Panc1 (cell line): Measurements from ENCODE around the gene SLC2A5. TPM values are rescaled to one million over a fixed set of nuclear protein-coding genes. Genes with fewer than 3 reads are reported as not detected.

Experiments
- ATAC-seq: fragments of 200-7000 bp; cut with Tn5 transposase; 2 replicates; pipeline ENCODE4 v1.9.1; 2020; ENCODE audit warnings: mild to moderate bottlenecking, moderate library complexity
- BruUV-seq: library from RNA; stranded (reverse); fragments of 400-500 nt; replicated peaks from 2 replicates; lab custom pipeline; 2021; lab: Mats Ljungman, UMichigan
- CTCF ChIA-PET: fragments of 300-600 bp; sonication (Branson Sonifier 250); formaldehyde crosslinking; loops from one replicate; lab custom pipeline; 2022; ENCODE audit warnings: antibody characterized with exemption; lab: Charles Lee
- POLR2A ChIA-PET: fragments of 300-600 bp; sonication (Branson Sonifier 250); formaldehyde crosslinking; loops from one replicate; lab custom pipeline; 2022; ENCODE audit warnings: antibody characterized with exemption; lab: Charles Lee
- DNase-seq: peaks from one replicate; pipeline ENCODE4 v3.0.0-alpha.2; 2010; ENCODE audit warnings: low read depth, low spot score
- H3K27ac ChIP-seq: 2 replicates; pipeline ENCODE4 v1.5.1; 2011; ENCODE audit warnings: mild to moderate bottlenecking, low read length, inconsistent platforms
- H3K27me3 ChIP-seq: fragments of 200-500 bp; sonication (Bioruptor generic); 2 replicates; pipeline ENCODE4 v1.6.0; 2014; ENCODE audit warnings: low read length, inconsistent platforms; ENCODE audit not compliant: control insufficient read depth, insufficient read depth
- H3K36me3 ChIP-seq: fragments of 200-500 bp; sonication (Bioruptor generic); 2 replicates; pipeline ENCODE4 v1.5.1; 2014; ENCODE audit warnings: inconsistent platforms, mild to moderate bottlenecking, low read length, moderate library complexity; ENCODE audit not compliant: control insufficient read depth, insufficient read depth
- H3K4me1 ChIP-seq: 2 replicates; pipeline ENCODE4 v1.5.1; 2011; ENCODE audit warnings: inconsistent platforms, mild to moderate bottlenecking, low read length, moderate library complexity; ENCODE audit not compliant: control insufficient read depth, insufficient read depth
- H3K4me3 ChIP-seq, 2 experiments: 2 replicates each; pipeline ENCODE4 v1.5.1; 2011 to 2012; ENCODE audit warnings: low read depth in 2 of 2, low read length in 2 of 2, mild to moderate bottlenecking in 2 of 2, inconsistent platforms in 1 of 2, moderate library complexity in 1 of 2
- H3K9me3 ChIP-seq: fragments of 200-500 bp; sonication (Bioruptor generic); 2 replicates; pipeline ENCODE4 v1.5.1; 2014; ENCODE audit warnings: low read depth, mild to moderate bottlenecking, inconsistent platforms, low read length, moderate library complexity; ENCODE audit not compliant: control insufficient read depth, insufficient read depth
- POLR2AphosphoS5 ChIP-seq: IDR thresholded peaks from 2 replicates; pipeline ENCODE4 v1.6.1; 2012; ENCODE audit warnings: mild to moderate bottlenecking, low read depth, low read length, moderate library complexity
- SIN3A ChIP-seq: IDR thresholded peaks from 2 replicates; pipeline ENCODE4 v1.6.1; 2012; ENCODE audit warnings: low read depth, mild to moderate bottlenecking, low read length, moderate library complexity, borderline replicate concordance; ENCODE audit not compliant: insufficient read depth
- TCF7L2 ChIP-seq: IDR thresholded peaks from 2 replicates; pipeline ENCODE4 v1.6.1; 2011; ENCODE audit warnings: mild to moderate bottlenecking, low read depth, low read length, inconsistent platforms
- in situ Hi-C: cut with HindIII; loops from 2 replicates; pipeline ENCODE4 v1.10.0; 2016; ENCODE audit warnings: low sequenced_read_pairs, low pct_unique_long_range_greater_than_20kb
- intact Hi-C: fragments of 100-400 bp; cut with micrococcal nuclease; formaldehyde crosslinking; loops from one replicate; pipeline ENCODE4 v1.10.0; 2022; ENCODE audit not compliant: unreplicated experiment
- total RNA-seq: library from RNA; stranded (reverse); gene quantifications from one replicate; pipeline ENCODE4 v1.2.1, GENCODE V29; 2021; ENCODE audit not compliant: unreplicated experiment
- TF ChIP-seq, protein P1 (sequence below), 2 experiments: IDR thresholded peaks; 2 replicates each; pipeline ENCODE4 v1.6.1; 2011 to 2012; ENCODE audit warnings: low read depth in 2 of 2, control low read depth in 1 of 2, low read length in 1 of 2, mild to moderate bottlenecking in 1 of 2, moderate library complexity in 1 of 2; ENCODE audit not compliant: insufficient read depth in 1 of 2
- TF ChIP-seq, protein P2 (sequence below): fragments of 450-650 bp; IDR thresholded peaks from 2 replicates; pipeline ENCODE4 v1.5.1; 2017; ENCODE audit warnings: mild to moderate bottlenecking

Gene SLC2A5
- total RNA-seq, 1 experiment from 2014 or later, result 0.26 TPM

- no TSS peak for BruUV-seq
- no peaks in the 10 kb centered on the region for H3K9me3 ChIP-seq
- intact Hi-C loops, result no loop called here
- H3K27me3 ChIP-seq, result no peaks in the 10 kb centered on the region
- no peak overlapping the region for H3K4me3 ChIP-seq
- H3K36me3 ChIP-seq, result no peaks in the 10 kb centered on the region
- ChIA-PET POLR2A (interaction anchor here (0.6 kb wide), 1 partner anchor 686 kb away, joined by 3 read pairs; no protein-coding TSS in a partner anchor), CTCF (no interaction called here)
- in situ Hi-C loops, result no loop called here
- TF ChIP-seq TCF7L2 (no peak), SIN3A (no peak), POLR2AphosphoS5 (no peak)
- TF ChIP-seq, protein P1, sequence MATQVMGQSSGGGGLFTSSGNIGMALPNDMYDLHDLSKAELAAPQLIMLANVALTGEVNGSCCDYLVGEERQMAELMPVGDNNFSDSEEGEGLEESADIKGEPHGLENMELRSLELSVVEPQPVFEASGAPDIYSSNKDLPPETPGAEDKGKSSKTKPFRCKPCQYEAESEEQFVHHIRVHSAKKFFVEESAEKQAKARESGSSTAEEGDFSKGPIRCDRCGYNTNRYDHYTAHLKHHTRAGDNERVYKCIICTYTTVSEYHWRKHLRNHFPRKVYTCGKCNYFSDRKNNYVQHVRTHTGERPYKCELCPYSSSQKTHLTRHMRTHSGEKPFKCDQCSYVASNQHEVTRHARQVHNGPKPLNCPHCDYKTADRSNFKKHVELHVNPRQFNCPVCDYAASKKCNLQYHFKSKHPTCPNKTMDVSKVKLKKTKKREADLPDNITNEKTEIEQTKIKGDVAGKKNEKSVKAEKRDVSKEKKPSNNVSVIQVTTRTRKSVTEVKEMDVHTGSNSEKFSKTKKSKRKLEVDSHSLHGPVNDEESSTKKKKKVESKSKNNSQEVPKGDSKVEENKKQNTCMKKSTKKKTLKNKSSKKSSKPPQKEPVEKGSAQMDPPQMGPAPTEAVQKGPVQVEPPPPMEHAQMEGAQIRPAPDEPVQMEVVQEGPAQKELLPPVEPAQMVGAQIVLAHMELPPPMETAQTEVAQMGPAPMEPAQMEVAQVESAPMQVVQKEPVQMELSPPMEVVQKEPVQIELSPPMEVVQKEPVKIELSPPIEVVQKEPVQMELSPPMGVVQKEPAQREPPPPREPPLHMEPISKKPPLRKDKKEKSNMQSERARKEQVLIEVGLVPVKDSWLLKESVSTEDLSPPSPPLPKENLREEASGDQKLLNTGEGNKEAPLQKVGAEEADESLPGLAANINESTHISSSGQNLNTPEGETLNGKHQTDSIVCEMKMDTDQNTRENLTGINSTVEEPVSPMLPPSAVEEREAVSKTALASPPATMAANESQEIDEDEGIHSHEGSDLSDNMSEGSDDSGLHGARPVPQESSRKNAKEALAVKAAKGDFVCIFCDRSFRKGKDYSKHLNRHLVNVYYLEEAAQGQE (IDR thresholded peaks at IDR 0.05; ENCODE audit: insufficient read depth in 1 of 2, low read depth in 2 of 2, low read length in 1 of 2), result no peak
- TF ChIP-seq, protein P2, sequence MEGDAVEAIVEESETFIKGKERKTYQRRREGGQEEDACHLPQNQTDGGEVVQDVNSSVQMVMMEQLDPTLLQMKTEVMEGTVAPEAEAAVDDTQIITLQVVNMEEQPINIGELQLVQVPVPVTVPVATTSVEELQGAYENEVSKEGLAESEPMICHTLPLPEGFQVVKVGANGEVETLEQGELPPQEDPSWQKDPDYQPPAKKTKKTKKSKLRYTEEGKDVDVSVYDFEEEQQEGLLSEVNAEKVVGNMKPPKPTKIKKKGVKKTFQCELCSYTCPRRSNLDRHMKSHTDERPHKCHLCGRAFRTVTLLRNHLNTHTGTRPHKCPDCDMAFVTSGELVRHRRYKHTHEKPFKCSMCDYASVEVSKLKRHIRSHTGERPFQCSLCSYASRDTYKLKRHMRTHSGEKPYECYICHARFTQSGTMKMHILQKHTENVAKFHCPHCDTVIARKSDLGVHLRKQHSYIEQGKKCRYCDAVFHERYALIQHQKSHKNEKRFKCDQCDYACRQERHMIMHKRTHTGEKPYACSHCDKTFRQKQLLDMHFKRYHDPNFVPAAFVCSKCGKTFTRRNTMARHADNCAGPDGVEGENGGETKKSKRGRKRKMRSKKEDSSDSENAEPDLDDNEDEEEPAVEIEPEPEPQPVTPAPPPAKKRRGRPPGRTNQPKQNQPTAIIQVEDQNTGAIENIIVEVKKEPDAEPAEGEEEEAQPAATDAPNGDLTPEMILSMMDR, result no peak
- no peak overlapping the region for H3K27ac ChIP-seq
- DNase-seq (no peak), ATAC-seq (no peak)
- no peaks in the 10 kb centered on the region for H3K4me1 ChIP-seq
Measured at GRCh38 chr1:9070486-9070885, 1.1 kb upstream of the SLC2A5 start.

- no peak for ATAC-seq
- H3K27ac ChIP-seq, result no peak overlapping the region
- POLR2A ChIA-PET, result no interaction called here
Measured at GRCh38 chr1:9068981-9069325, 482 bp downstream of the SLC2A5 start.

More at GRCh38 chr1:9068981-9069325, 482 bp downstream of the SLC2A5 start:
- intact Hi-C loops (no loop called here), in situ Hi-C loops (no loop called here)
- Histone ChIP-seq H3K36me3 (no peaks in the 10 kb centered on the region), H3K27me3 (no peaks in the 10 kb centered on the region), H3K4me1 (no peaks in the 10 kb centered on the region), H3K9me3 (no peaks in the 10 kb centered on the region), H3K4me3 (no peak overlapping the region)
- DNase-seq, result no peak
- CTCF ChIA-PET, result no interaction called here
- TF ChIP-seq POLR2AphosphoS5, result no peak
- no peak for TF ChIP-seq SIN3A
- TF ChIP-seq, protein P1 (IDR thresholded peaks at IDR 0.05; ENCODE audit: insufficient read depth in 1 of 2, low read depth in 2 of 2, low read length in 1 of 2), result no peak
- TF ChIP-seq TCF7L2, result no peak
- TF ChIP-seq, protein P2, result no peak
- no TSS peak for BruUV-seq
